Measurements from ENCODE around the gene FBXW12. TPM values are rescaled to one million over a fixed set of nuclear protein-coding genes. Genes with fewer than 3 reads are reported as not detected.

Gene FBXW12
- total RNA-seq, 1 experiment from 2014 or later = 2.0 TPM

DNA sequence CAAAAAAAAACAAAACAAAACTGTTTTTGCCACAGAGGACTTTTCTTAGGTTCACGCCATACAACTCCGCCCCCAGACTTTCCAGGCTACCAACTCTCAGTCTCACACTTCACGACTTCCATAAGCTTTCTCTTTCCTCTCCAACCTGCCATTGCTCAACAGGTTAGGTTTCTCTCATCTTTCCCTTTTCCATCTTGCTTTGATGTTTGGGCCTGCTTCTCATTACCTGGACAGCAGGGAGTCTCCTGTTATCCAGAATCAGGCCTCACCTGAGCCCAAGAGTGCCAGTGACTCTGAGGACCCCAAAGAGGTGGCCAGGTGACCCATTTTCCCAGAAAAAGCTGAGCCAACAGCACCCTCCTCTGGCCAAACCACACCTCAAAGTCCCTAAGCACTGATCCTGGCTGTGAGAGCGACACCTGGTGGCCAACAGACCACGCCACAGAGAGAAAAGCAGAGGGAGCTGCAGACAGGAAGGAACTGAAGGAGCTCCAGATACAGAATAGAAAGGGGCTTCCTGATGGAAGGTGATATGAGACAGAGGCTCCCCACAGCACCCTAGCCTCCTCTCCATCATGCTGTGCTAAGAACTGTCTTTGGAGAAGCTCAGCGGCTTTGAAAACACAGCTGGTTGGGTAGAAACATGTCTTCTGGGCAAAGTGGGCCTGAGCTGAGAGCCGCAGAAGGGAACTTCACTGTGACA is 63.9 kb downstream of the FBXW12 start (continued):
- TF ChIP-seq, protein P1, sequence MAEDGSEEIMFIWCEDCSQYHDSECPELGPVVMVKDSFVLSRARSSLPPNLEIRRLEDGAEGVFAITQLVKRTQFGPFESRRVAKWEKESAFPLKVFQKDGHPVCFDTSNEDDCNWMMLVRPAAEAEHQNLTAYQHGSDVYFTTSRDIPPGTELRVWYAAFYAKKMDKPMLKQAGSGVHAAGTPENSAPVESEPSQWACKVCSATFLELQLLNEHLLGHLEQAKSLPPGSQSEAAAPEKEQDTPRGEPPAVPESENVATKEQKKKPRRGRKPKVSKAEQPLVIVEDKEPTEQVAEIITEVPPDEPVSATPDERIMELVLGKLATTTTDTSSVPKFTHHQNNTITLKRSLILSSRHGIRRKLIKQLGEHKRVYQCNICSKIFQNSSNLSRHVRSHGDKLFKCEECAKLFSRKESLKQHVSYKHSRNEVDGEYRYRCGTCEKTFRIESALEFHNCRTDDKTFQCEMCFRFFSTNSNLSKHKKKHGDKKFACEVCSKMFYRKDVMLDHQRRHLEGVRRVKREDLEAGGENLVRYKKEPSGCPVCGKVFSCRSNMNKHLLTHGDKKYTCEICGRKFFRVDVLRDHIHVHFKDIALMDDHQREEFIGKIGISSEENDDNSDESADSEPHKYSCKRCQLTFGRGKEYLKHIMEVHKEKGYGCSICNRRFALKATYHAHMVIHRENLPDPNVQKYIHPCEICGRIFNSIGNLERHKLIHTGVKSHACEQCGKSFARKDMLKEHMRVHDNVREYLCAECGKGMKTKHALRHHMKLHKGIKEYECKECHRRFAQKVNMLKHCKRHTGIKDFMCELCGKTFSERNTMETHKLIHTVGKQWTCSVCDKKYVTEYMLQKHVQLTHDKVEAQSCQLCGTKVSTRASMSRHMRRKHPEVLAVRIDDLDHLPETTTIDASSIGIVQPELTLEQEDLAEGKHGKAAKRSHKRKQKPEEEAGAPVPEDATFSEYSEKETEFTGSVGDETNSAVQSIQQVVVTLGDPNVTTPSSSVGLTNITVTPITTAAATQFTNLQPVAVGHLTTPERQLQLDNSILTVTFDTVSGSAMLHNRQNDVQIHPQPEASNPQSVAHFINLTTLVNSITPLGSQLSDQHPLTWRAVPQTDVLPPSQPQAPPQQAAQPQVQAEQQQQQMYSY (CRISPR knock-in tag; IDR thresholded peaks at IDR 0.05) = peak; percentile 57
- TF ChIP-seq NR1H2 (CRISPR knock-in tag; IDR thresholded peaks at IDR 0.05) (no peak), JAZF1 (CRISPR knock-in tag; IDR thresholded peaks at IDR 0.05) (no peak), ZBTB21 (CRISPR knock-in tag; IDR thresholded peaks at IDR 0.05; ENCODE audit: borderline replicate concordance) (0 out of 2 replicates have a peak, but pooled peaks have one; percentile 19), HMGA2 (CRISPR knock-in tag; IDR thresholded peaks at IDR 0.05) (no peak), TCF7 (CRISPR knock-in tag; IDR thresholded peaks at IDR 0.05; ENCODE audit: low read depth) (no peak), ZNF423 (CRISPR knock-in tag; IDR thresholded peaks at IDR 0.05) (0 out of 2 replicates have a peak, but pooled peaks have one; percentile 28), ESRRA (CRISPR knock-in tag; IDR thresholded peaks at IDR 0.05; ENCODE audit: borderline replicate concordance) (no peak), MYBL2 (CRISPR knock-in tag; IDR thresholded peaks at IDR 0.05) (0 out of 2 replicates have a peak, but pooled peaks have one; percentile 26)
- TF ChIP-seq, protein P2, sequence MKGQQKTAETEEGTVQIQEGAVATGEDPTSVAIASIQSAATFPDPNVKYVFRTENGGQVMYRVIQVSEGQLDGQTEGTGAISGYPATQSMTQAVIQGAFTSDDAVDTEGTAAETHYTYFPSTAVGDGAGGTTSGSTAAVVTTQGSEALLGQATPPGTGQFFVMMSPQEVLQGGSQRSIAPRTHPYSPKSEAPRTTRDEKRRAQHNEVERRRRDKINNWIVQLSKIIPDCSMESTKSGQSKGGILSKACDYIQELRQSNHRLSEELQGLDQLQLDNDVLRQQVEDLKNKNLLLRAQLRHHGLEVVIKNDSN (CRISPR knock-in tag; IDR thresholded peaks at IDR 0.05) = peak; percentile 47; the same call in 1 of the 2 replicates
- TF ChIP-seq, protein P3, sequence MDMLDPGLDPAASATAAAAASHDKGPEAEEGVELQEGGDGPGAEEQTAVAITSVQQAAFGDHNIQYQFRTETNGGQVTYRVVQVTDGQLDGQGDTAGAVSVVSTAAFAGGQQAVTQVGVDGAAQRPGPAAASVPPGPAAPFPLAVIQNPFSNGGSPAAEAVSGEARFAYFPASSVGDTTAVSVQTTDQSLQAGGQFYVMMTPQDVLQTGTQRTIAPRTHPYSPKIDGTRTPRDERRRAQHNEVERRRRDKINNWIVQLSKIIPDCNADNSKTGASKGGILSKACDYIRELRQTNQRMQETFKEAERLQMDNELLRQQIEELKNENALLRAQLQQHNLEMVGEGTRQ (CRISPR knock-in tag; IDR thresholded peaks at IDR 0.05) = peak; percentile 65
- TF ChIP-seq, protein P4, sequence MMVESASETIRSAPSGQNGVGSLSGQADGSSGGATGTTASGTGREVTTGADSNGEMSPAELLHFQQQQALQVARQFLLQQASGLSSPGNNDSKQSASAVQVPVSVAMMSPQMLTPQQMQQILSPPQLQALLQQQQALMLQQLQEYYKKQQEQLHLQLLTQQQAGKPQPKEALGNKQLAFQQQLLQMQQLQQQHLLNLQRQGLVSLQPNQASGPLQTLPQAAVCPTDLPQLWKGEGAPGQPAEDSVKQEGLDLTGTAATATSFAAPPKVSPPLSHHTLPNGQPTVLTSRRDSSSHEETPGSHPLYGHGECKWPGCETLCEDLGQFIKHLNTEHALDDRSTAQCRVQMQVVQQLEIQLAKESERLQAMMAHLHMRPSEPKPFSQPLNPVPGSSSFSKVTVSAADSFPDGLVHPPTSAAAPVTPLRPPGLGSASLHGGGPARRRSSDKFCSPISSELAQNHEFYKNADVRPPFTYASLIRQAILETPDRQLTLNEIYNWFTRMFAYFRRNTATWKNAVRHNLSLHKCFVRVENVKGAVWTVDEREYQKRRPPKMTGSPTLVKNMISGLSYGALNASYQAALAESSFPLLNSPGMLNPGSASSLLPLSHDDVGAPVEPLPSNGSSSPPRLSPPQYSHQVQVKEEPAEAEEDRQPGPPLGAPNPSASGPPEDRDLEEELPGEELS (CRISPR knock-in tag; IDR thresholded peaks at IDR 0.05) = no peak
- TF ChIP-seq, protein P5, sequence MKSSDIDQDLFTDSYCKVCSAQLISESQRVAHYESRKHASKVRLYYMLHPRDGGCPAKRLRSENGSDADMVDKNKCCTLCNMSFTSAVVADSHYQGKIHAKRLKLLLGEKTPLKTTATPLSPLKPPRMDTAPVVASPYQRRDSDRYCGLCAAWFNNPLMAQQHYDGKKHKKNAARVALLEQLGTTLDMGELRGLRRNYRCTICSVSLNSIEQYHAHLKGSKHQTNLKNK (CRISPR knock-in tag; IDR thresholded peaks at IDR 0.05) = no peak
- TF ChIP-seq, protein P6, sequence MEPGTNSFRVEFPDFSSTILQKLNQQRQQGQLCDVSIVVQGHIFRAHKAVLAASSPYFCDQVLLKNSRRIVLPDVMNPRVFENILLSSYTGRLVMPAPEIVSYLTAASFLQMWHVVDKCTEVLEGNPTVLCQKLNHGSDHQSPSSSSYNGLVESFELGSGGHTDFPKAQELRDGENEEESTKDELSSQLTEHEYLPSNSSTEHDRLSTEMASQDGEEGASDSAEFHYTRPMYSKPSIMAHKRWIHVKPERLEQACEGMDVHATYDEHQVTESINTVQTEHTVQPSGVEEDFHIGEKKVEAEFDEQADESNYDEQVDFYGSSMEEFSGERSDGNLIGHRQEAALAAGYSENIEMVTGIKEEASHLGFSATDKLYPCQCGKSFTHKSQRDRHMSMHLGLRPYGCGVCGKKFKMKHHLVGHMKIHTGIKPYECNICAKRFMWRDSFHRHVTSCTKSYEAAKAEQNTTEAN (CRISPR knock-in tag; IDR thresholded peaks at IDR 0.05) = no peak
- TF ChIP-seq, protein P7, sequence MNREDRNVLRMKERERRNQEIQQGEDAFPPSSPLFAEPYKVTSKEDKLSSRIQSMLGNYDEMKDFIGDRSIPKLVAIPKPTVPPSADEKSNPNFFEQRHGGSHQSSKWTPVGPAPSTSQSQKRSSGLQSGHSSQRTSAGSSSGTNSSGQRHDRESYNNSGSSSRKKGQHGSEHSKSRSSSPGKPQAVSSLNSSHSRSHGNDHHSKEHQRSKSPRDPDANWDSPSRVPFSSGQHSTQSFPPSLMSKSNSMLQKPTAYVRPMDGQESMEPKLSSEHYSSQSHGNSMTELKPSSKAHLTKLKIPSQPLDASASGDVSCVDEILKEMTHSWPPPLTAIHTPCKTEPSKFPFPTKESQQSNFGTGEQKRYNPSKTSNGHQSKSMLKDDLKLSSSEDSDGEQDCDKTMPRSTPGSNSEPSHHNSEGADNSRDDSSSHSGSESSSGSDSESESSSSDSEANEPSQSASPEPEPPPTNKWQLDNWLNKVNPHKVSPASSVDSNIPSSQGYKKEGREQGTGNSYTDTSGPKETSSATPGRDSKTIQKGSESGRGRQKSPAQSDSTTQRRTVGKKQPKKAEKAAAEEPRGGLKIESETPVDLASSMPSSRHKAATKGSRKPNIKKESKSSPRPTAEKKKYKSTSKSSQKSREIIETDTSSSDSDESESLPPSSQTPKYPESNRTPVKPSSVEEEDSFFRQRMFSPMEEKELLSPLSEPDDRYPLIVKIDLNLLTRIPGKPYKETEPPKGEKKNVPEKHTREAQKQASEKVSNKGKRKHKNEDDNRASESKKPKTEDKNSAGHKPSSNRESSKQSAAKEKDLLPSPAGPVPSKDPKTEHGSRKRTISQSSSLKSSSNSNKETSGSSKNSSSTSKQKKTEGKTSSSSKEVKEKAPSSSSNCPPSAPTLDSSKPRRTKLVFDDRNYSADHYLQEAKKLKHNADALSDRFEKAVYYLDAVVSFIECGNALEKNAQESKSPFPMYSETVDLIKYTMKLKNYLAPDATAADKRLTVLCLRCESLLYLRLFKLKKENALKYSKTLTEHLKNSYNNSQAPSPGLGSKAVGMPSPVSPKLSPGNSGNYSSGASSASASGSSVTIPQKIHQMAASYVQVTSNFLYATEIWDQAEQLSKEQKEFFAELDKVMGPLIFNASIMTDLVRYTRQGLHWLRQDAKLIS (CRISPR knock-in tag; IDR thresholded peaks at IDR 0.05; ENCODE audit: borderline replicate concordance) = no peak
- TF ChIP-seq, protein P8, sequence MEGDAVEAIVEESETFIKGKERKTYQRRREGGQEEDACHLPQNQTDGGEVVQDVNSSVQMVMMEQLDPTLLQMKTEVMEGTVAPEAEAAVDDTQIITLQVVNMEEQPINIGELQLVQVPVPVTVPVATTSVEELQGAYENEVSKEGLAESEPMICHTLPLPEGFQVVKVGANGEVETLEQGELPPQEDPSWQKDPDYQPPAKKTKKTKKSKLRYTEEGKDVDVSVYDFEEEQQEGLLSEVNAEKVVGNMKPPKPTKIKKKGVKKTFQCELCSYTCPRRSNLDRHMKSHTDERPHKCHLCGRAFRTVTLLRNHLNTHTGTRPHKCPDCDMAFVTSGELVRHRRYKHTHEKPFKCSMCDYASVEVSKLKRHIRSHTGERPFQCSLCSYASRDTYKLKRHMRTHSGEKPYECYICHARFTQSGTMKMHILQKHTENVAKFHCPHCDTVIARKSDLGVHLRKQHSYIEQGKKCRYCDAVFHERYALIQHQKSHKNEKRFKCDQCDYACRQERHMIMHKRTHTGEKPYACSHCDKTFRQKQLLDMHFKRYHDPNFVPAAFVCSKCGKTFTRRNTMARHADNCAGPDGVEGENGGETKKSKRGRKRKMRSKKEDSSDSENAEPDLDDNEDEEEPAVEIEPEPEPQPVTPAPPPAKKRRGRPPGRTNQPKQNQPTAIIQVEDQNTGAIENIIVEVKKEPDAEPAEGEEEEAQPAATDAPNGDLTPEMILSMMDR (IDR thresholded peaks at IDR 0.05) = peak; percentile 93
